Osteocyte (in vitro differentiated cells): ENCODE results near the gene APOA1. TPM values are rescaled to one million over a fixed set of nuclear protein-coding genes. Genes with fewer than 3 reads are reported as not detected.

Source experiments
- DNase-seq: peaks from one replicate; pipeline ENCODE4 v3.0.0; 2021; ENCODE audit warnings: mixed read lengths; ENCODE audit not compliant: unreplicated experiment; ENCODE audit errors: extremely low spot score
- H3K27ac Mint-ChIP-seq: one replicate; pipeline ENCODE4 v1.8.0; 2021; ENCODE audit warnings: mild to moderate bottlenecking, mixed read lengths; ENCODE audit not compliant: unreplicated experiment
- H3K27me3 Mint-ChIP-seq: one replicate; pipeline ENCODE4 v1.8.0; 2021; ENCODE audit warnings: mixed read lengths; ENCODE audit not compliant: unreplicated experiment
- H3K36me3 Mint-ChIP-seq: one replicate; pipeline ENCODE4 v1.8.0; 2021; ENCODE audit warnings: mixed read lengths; ENCODE audit not compliant: unreplicated experiment
- H3K4me1 Mint-ChIP-seq: one replicate; pipeline ENCODE4 v1.8.0; 2021; ENCODE audit warnings: mixed read lengths; ENCODE audit not compliant: unreplicated experiment
- H3K4me3 Mint-ChIP-seq: one replicate; pipeline ENCODE4 v1.8.0; 2021; ENCODE audit warnings: mild to moderate bottlenecking, moderate library complexity, mixed read lengths; ENCODE audit not compliant: unreplicated experiment
- H3K9me3 Mint-ChIP-seq: one replicate; pipeline ENCODE4 v1.8.0; 2021; ENCODE audit warnings: mixed read lengths; ENCODE audit not compliant: unreplicated experiment
- total RNA-seq: library from RNA; stranded (reverse); gene quantifications from 2 replicates; pipeline ENCODE4 v1.2.1, GENCODE V29; 2021
- TF ChIP-seq, protein P1 (sequence below): fragments of 200-600 bp; sonication (generic); IDR thresholded peaks from 2 replicates; pipeline ENCODE4 v1.5.0; 2021; ENCODE audit warnings: antibody characterized with exemption, mild to moderate bottlenecking, moderate library complexity

APOA1 gene
- total RNA-seq, 1 donor from 2014 or later: not detected

DNA sequence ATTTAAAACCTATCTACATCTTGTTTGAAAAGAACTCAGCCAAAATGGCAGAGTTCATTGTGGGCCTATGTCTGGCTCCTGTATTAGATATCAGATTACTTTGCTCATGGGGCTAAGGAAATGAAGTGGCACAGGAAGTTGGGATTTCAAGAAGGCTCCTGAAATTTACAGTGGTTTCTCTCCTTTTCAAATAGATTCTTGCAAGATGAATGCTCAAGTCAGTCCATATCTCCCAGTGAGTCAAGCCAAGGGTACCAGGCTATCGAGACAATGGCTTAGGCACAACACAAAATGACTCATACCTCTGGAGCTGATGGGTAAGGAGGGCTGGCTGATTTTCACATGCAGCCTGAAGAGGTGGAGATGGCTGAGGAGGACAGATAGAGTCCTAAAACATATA, 24.1 kb upstream of the APOA1 start:
- Mint-ChIP-seq H3K4me3 (no peak overlapping the region), H3K27ac (no peak overlapping the region), H3K36me3 (peaks cover 54% of the 10 kb centered on the region), H3K27me3 (no peaks in the 10 kb centered on the region), H3K4me1 (no peaks in the 10 kb centered on the region), H3K9me3 (no peaks in the 10 kb centered on the region)
- TF ChIP-seq, protein P1, sequence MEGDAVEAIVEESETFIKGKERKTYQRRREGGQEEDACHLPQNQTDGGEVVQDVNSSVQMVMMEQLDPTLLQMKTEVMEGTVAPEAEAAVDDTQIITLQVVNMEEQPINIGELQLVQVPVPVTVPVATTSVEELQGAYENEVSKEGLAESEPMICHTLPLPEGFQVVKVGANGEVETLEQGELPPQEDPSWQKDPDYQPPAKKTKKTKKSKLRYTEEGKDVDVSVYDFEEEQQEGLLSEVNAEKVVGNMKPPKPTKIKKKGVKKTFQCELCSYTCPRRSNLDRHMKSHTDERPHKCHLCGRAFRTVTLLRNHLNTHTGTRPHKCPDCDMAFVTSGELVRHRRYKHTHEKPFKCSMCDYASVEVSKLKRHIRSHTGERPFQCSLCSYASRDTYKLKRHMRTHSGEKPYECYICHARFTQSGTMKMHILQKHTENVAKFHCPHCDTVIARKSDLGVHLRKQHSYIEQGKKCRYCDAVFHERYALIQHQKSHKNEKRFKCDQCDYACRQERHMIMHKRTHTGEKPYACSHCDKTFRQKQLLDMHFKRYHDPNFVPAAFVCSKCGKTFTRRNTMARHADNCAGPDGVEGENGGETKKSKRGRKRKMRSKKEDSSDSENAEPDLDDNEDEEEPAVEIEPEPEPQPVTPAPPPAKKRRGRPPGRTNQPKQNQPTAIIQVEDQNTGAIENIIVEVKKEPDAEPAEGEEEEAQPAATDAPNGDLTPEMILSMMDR: no peak
- DNase-seq: no peak

DNA sequence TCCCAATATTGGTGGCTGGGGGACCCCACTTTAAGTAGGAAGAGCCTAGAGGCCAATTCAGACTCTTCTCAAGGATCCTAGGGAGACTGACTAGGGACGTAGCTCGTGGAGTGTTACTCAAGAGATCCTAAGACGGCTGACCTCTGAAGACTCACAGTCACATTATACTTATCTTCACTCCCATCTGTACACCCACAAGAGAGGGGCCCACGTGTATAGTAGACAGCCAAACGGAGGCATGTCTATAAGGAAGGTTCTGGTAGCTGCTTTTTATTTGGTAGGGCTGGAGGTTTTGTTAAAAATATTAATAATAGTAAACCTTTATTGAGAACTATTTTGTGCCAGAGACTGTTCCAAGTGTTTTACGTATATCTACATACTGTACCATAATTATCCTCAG, 22.9 kb upstream of the APOA1 start:
- H3K9me3 Mint-ChIP-seq: no peaks in the 10 kb centered on the region
- DNase-seq: no peak
- H3K27me3 Mint-ChIP-seq: no peaks in the 10 kb centered on the region
- TF ChIP-seq, protein P1: no peak
- H3K27ac Mint-ChIP-seq: no peak overlapping the region
- peaks cover 57% of the 10 kb centered on the region for H3K36me3 Mint-ChIP-seq
- H3K4me1 Mint-ChIP-seq: peaks cover 1% of the 10 kb centered on the region
- no peak overlapping the region for H3K4me3 Mint-ChIP-seq

DNA sequence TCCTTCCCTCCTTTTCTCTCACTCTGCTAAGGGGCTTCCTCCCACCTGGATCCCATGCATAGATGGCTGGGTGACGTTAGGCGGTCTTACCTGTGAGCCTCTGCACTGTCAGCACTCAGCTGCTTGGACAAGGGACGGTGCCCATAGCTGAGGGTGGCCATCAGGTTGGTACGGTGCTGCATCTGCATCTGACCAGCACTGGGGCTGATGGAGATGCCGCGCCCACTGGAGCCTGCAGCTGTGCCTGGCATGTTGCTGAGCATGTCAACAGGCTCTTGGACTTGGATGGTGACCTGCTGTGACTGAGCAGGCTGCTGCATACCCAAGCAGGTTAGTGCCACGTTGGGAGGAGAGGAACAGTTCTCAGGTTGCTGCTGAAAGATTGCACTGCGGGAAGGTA, 21.8 kb upstream of the APOA1 start:
- H3K36me3 Mint-ChIP-seq: peaks cover 58% of the 10 kb centered on the region
- DNase-seq: no peak
- no peaks in the 10 kb centered on the region for H3K27me3 Mint-ChIP-seq
- no peak overlapping the region for H3K4me3 Mint-ChIP-seq
- no peak overlapping the region for H3K27ac Mint-ChIP-seq
- H3K4me1 Mint-ChIP-seq: peaks cover 2% of the 10 kb centered on the region
- no peaks in the 10 kb centered on the region for H3K9me3 Mint-ChIP-seq
- TF ChIP-seq, protein P1: no peak

DNA sequence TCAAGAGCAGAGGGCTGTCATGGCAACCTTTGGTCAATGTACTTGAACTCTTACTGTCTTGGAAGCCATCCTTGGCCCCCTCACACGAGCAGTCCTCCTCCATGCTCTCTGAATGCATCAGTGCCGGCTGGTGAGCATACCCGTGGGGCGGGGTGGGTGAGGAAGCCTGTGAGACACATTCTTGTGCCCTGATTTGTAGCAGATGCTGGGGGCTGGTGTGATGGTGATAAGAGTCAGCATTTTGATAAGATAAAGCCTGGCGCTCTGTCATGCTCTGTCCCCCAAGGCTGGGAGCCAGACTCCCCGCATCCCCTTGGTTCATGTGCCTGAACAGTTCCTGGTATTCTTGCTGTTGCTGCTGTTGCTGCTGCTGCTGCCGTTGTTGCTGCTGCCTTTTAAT, 20.5 kb upstream of the APOA1 start:
- Mint-ChIP-seq H3K4me3 (no peak overlapping the region), H3K27me3 (no peaks in the 10 kb centered on the region), H3K9me3 (no peaks in the 10 kb centered on the region), H3K27ac (no peak overlapping the region), H3K36me3 (peaks cover 52% of the 10 kb centered on the region), H3K4me1 (peaks cover 6% of the 10 kb centered on the region)
- DNase-seq: no peak
- TF ChIP-seq, protein P1: no peak

DNA sequence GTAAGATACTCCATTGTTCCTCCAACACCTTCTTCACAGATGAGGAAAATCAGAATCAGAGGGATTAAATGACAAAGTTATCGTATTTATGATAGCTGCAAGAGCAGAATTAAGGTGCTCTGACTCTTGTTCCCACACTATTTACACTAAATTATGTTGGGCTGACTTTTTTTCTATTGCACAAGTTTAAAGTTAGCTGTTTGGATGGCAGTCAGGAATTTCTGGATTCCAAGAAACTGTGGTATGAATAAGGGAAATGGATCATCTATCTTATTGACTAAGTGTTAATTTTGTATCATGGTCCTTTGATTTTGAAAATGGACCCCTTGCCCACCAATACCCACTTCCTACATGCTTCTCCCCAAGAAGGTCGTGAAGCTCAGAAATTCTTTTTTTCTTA, 19.9 kb upstream of the APOA1 start:
- no peak overlapping the region for H3K4me3 Mint-ChIP-seq
- peaks cover 11% of the 10 kb centered on the region for H3K4me1 Mint-ChIP-seq
- no peak for DNase-seq
- H3K36me3 Mint-ChIP-seq: peaks cover 53% of the 10 kb centered on the region
- H3K27me3 Mint-ChIP-seq: no peaks in the 10 kb centered on the region
- TF ChIP-seq, protein P1: no peak
- H3K27ac Mint-ChIP-seq: no peak overlapping the region
- H3K9me3 Mint-ChIP-seq: no peaks in the 10 kb centered on the region
